Measurements from ENCODE around the gene KLC1. TPM values are rescaled to one million over a fixed set of nuclear protein-coding genes. Genes with fewer than 3 reads are reported as not detected.
A peak's percentile ranks its signal among the peaks of the same experiment; 100 is the strongest.
"Not testable (repeated sequence)": the region's sequence is repeated elsewhere in the genome, so short reads cannot be mapped to it uniquely, and the experiment has no call there.

Gene KLC1
- total RNA-seq, 2 experiments from 2014 or later: 94.8 to 101 TPM

GRCh38 chr14:103651585-103651984, 22.6 kb downstream of the KLC1 start:
- Mint-ChIP-seq H3K4me1 (ENCODE audit: low read depth) (peaks cover 8% of the 10 kb centered on the region), H3K9me3 (no peaks in the 10 kb centered on the region), H3K27me3 (ENCODE audit: low read depth) (no peaks in the 10 kb centered on the region), H3K36me3 (ENCODE audit: low read depth) (peaks cover 12% of the 10 kb centered on the region), H3K27ac (no peak overlapping the region), H3K4me3 (no peak overlapping the region)
- intact Hi-C loops (cut with micrococcal nuclease): no loop called here
- CTCF ChIA-PET: no interaction called here
- no peak for DNase-seq

- Mint-ChIP-seq H3K27ac (no peak overlapping the region), H3K4me1 (ENCODE audit: low read depth) (peaks cover 8% of the 10 kb centered on the region), H3K36me3 (ENCODE audit: low read depth) (peaks cover 16% of the 10 kb centered on the region), H3K27me3 (ENCODE audit: low read depth) (no peaks in the 10 kb centered on the region), H3K4me3 (no peak overlapping the region), H3K9me3 (no peaks in the 10 kb centered on the region)
- DNase-seq: no peak
- intact Hi-C loops (cut with micrococcal nuclease): no loop called here
- CTCF ChIA-PET: interaction anchor here (0.6 kb wide), 1 partner anchor 85 kb away, joined by 3 read pairs; no protein-coding TSS in a partner anchor
Observed at GRCh38 chr14:103652806-103653205, 23.8 kb downstream of the KLC1 start.

- CTCF ChIA-PET: interaction anchor here (0.6 kb wide), 1 partner anchor 85 kb away, joined by 3 read pairs; no protein-coding TSS in a partner anchor
- H3K27ac Mint-ChIP-seq; H3K27me3 Mint-ChIP-seq (ENCODE audit: low read depth); H3K4me1 Mint-ChIP-seq (ENCODE audit: low read depth); DNase-seq; H3K4me3 Mint-ChIP-seq; H3K9me3 Mint-ChIP-seq; intact Hi-C loops (cut with micrococcal nuclease): not testable (repeated sequence)
- H3K36me3 Mint-ChIP-seq (ENCODE audit: low read depth): peaks cover 18% of the 10 kb centered on the region
Observed at GRCh38 chr14:103653336-103653735, 24.3 kb downstream of the KLC1 start.

GRCh38 chr14:103653805-103654204, 24.8 kb downstream of the KLC1 start:
- CTCF ChIA-PET: no interaction called here
- DNase-seq: no peak
- H3K27me3 Mint-ChIP-seq (ENCODE audit: low read depth): no peaks in the 10 kb centered on the region
- peaks cover 18% of the 10 kb centered on the region for H3K36me3 Mint-ChIP-seq (ENCODE audit: low read depth)
- H3K9me3 Mint-ChIP-seq: no peaks in the 10 kb centered on the region
- peak overlapping the region; percentile 36 for H3K27ac Mint-ChIP-seq
- intact Hi-C loops (cut with micrococcal nuclease): no loop called here
- H3K4me3 Mint-ChIP-seq: no peak overlapping the region
- peaks cover 8% of the 10 kb centered on the region for H3K4me1 Mint-ChIP-seq (ENCODE audit: low read depth)

GRCh38 chr14:103654619-103655018, 25.6 kb downstream of the KLC1 start:
- CTCF ChIA-PET: no interaction called here
- Mint-ChIP-seq H3K9me3 (no peaks in the 10 kb centered on the region), H3K27ac (no peak overlapping the region), H3K4me3 (no peak overlapping the region), H3K27me3 (ENCODE audit: low read depth) (no peaks in the 10 kb centered on the region), H3K36me3 (ENCODE audit: low read depth) (peaks cover 23% of the 10 kb centered on the region), H3K4me1 (ENCODE audit: low read depth) (peaks cover 8% of the 10 kb centered on the region)
- DNase-seq: no peak
- intact Hi-C loops (cut with micrococcal nuclease): no loop called here

- no peak overlapping the region for H3K4me3 Mint-ChIP-seq
- CTCF ChIA-PET: no interaction called here
- no peaks in the 10 kb centered on the region for H3K27me3 Mint-ChIP-seq (ENCODE audit: low read depth)
- H3K36me3 Mint-ChIP-seq (ENCODE audit: low read depth): peaks cover 26% of the 10 kb centered on the region
- H3K4me1 Mint-ChIP-seq (ENCODE audit: low read depth): peaks cover 3% of the 10 kb centered on the region
- intact Hi-C loops (cut with micrococcal nuclease): no loop called here
- no peak overlapping the region for H3K27ac Mint-ChIP-seq
- DNase-seq: no peak
- H3K9me3 Mint-ChIP-seq: no peaks in the 10 kb centered on the region
Observed at GRCh38 chr14:103656031-103656755, 27.2 kb downstream of the KLC1 start.

GRCh38 chr14:103656756-103657133, 27.7 kb downstream of the KLC1 start:
- Mint-ChIP-seq H3K27me3 (ENCODE audit: low read depth) (no peaks in the 10 kb centered on the region), H3K4me1 (ENCODE audit: low read depth) (peaks cover 3% of the 10 kb centered on the region), H3K9me3 (no peaks in the 10 kb centered on the region), H3K36me3 (ENCODE audit: low read depth) (peaks cover 26% of the 10 kb centered on the region), H3K4me3 (no peak overlapping the region), H3K27ac (no peak overlapping the region)
- CTCF ChIA-PET: no interaction called here
- intact Hi-C loops (cut with micrococcal nuclease): no loop called here
- DNase-seq: no peak

- Mint-ChIP-seq H3K27me3 (ENCODE audit: low read depth) (no peaks in the 10 kb centered on the region), H3K9me3 (no peaks in the 10 kb centered on the region), H3K4me1 (ENCODE audit: low read depth) (peaks cover 3% of the 10 kb centered on the region), H3K36me3 (ENCODE audit: low read depth) (peaks cover 26% of the 10 kb centered on the region), H3K4me3 (no peak overlapping the region), H3K27ac (peak overlapping the region; percentile 22)
- CTCF ChIA-PET: no interaction called here
- DNase-seq: no peak
- intact Hi-C loops (cut with micrococcal nuclease): no loop called here
Observed at GRCh38 chr14:103657471-103657870, 28.5 kb downstream of the KLC1 start.

GRCh38 chr14:103659631-103660030, 30.6 kb downstream of the KLC1 start:
- intact Hi-C loops (cut with micrococcal nuclease): no loop called here
- Mint-ChIP-seq H3K27ac (no peak overlapping the region), H3K36me3 (ENCODE audit: low read depth) (peaks cover 25% of the 10 kb centered on the region), H3K4me3 (no peak overlapping the region), H3K27me3 (ENCODE audit: low read depth) (no peaks in the 10 kb centered on the region), H3K9me3 (no peaks in the 10 kb centered on the region), H3K4me1 (ENCODE audit: low read depth) (no peaks in the 10 kb centered on the region)
- DNase-seq: no peak
- CTCF ChIA-PET: no interaction called here

GRCh38 chr14:103662029-103662428, 33.0 kb downstream of the KLC1 start:
- intact Hi-C loops (cut with micrococcal nuclease): no loop called here
- no peaks in the 10 kb centered on the region for H3K4me1 Mint-ChIP-seq (ENCODE audit: low read depth)
- no peaks in the 10 kb centered on the region for H3K27me3 Mint-ChIP-seq (ENCODE audit: low read depth)
- H3K36me3 Mint-ChIP-seq (ENCODE audit: low read depth): peaks cover 18% of the 10 kb centered on the region
- H3K27ac Mint-ChIP-seq: no peak overlapping the region
- DNase-seq: no peak
- H3K4me3 Mint-ChIP-seq: no peak overlapping the region
- no peaks in the 10 kb centered on the region for H3K9me3 Mint-ChIP-seq
- CTCF ChIA-PET: no interaction called here

GRCh38 chr14:103662591-103662990, 33.6 kb downstream of the KLC1 start:
- CTCF ChIA-PET: no interaction called here

GRCh38 chr14:103663506-103663905, 34.5 kb downstream of the KLC1 start:
- no peak overlapping the region for H3K4me3 Mint-ChIP-seq
- no peaks in the 10 kb centered on the region for H3K4me1 Mint-ChIP-seq (ENCODE audit: low read depth)
- DNase-seq: no peak
- no peaks in the 10 kb centered on the region for H3K27me3 Mint-ChIP-seq (ENCODE audit: low read depth)
- intact Hi-C loops (cut with micrococcal nuclease): no loop called here
- H3K36me3 Mint-ChIP-seq (ENCODE audit: low read depth): peaks cover 12% of the 10 kb centered on the region
- no peak overlapping the region for H3K27ac Mint-ChIP-seq
- CTCF ChIA-PET: no interaction called here
- H3K9me3 Mint-ChIP-seq: no peaks in the 10 kb centered on the region

More at GRCh38 chr14:103662591-103662990, 33.6 kb downstream of the KLC1 start:
- Mint-ChIP-seq H3K27ac (no peak overlapping the region), H3K9me3 (no peaks in the 10 kb centered on the region), H3K27me3 (ENCODE audit: low read depth) (no peaks in the 10 kb centered on the region), H3K4me3 (no peak overlapping the region), H3K4me1 (ENCODE audit: low read depth) (no peaks in the 10 kb centered on the region), H3K36me3 (ENCODE audit: low read depth) (peaks cover 16% of the 10 kb centered on the region)
- DNase-seq: no peak
- intact Hi-C loops (cut with micrococcal nuclease): no loop called here

GRCh38 chr14:103667671-103668070, 38.7 kb downstream of the KLC1 start:
- no peaks in the 10 kb centered on the region for H3K4me1 Mint-ChIP-seq (ENCODE audit: low read depth)
- peaks cover 16% of the 10 kb centered on the region for H3K36me3 Mint-ChIP-seq (ENCODE audit: low read depth)
- H3K9me3 Mint-ChIP-seq: no peaks in the 10 kb centered on the region
- no peak overlapping the region for H3K27ac Mint-ChIP-seq
- H3K27me3 Mint-ChIP-seq (ENCODE audit: low read depth): no peaks in the 10 kb centered on the region
- no peak for DNase-seq
- CTCF ChIA-PET: interaction anchor here (0.6 to 1.5 kb wide), 3 partner anchors 13 to 108 kb away, joined by 3 to 7 read pairs (median 3); no protein-coding TSS in a partner anchor
- intact Hi-C loops (cut with micrococcal nuclease): no loop called here
- no peak overlapping the region for H3K4me3 Mint-ChIP-seq

Data from activated naive CD4-positive, alpha-beta T cell treated with anti-CD3 and anti-CD28 coated beads for 36 hours (primary cell).